ENCODE data around the gene NTNG2.

DNA sequence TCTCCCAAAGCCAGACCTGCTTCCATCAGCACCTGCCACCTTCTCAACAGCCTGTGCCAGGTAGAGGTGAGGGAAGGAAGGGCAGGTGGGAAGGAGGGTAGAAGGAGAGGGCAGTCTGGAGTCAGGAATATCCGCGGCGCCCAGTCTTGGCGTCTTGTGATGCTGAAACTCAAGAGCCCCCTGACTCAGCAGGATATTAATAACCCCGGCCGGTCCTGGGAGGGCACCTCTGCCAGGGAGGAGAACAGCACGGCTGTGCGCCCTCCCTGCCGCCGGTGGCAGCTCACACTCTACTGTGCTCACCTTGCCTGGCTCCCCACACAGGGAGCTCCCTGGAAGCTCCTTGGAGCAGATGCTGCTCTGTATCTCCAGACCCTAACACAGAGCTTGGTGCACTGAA is 11.6 kb upstream of the NTNG2 start:
- TF ChIP-seq, protein P1, sequence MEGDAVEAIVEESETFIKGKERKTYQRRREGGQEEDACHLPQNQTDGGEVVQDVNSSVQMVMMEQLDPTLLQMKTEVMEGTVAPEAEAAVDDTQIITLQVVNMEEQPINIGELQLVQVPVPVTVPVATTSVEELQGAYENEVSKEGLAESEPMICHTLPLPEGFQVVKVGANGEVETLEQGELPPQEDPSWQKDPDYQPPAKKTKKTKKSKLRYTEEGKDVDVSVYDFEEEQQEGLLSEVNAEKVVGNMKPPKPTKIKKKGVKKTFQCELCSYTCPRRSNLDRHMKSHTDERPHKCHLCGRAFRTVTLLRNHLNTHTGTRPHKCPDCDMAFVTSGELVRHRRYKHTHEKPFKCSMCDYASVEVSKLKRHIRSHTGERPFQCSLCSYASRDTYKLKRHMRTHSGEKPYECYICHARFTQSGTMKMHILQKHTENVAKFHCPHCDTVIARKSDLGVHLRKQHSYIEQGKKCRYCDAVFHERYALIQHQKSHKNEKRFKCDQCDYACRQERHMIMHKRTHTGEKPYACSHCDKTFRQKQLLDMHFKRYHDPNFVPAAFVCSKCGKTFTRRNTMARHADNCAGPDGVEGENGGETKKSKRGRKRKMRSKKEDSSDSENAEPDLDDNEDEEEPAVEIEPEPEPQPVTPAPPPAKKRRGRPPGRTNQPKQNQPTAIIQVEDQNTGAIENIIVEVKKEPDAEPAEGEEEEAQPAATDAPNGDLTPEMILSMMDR (IDR thresholded peaks at IDR 0.05; ENCODE audit: poor library complexity, severe bottlenecking), result no peak
- TF ChIP-seq, protein P2, sequence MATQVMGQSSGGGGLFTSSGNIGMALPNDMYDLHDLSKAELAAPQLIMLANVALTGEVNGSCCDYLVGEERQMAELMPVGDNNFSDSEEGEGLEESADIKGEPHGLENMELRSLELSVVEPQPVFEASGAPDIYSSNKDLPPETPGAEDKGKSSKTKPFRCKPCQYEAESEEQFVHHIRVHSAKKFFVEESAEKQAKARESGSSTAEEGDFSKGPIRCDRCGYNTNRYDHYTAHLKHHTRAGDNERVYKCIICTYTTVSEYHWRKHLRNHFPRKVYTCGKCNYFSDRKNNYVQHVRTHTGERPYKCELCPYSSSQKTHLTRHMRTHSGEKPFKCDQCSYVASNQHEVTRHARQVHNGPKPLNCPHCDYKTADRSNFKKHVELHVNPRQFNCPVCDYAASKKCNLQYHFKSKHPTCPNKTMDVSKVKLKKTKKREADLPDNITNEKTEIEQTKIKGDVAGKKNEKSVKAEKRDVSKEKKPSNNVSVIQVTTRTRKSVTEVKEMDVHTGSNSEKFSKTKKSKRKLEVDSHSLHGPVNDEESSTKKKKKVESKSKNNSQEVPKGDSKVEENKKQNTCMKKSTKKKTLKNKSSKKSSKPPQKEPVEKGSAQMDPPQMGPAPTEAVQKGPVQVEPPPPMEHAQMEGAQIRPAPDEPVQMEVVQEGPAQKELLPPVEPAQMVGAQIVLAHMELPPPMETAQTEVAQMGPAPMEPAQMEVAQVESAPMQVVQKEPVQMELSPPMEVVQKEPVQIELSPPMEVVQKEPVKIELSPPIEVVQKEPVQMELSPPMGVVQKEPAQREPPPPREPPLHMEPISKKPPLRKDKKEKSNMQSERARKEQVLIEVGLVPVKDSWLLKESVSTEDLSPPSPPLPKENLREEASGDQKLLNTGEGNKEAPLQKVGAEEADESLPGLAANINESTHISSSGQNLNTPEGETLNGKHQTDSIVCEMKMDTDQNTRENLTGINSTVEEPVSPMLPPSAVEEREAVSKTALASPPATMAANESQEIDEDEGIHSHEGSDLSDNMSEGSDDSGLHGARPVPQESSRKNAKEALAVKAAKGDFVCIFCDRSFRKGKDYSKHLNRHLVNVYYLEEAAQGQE (IDR thresholded peaks at IDR 0.05; ENCODE audit: borderline replicate concordance), result no peak
- no peak for TF ChIP-seq EP300 (conservative IDR thresholded peaks at IDR 0.05; ENCODE audit: poor library complexity, severe bottlenecking)
- no peak for TF ChIP-seq EZH2 (IDR thresholded peaks at IDR 0.05; ENCODE audit: borderline replicate concordance, insufficient read depth, low read length, poor library complexity, severe bottlenecking)

Measured in neural cell (in vitro differentiated cells).